ENCODE results near the gene SPHK2.

DNA sequence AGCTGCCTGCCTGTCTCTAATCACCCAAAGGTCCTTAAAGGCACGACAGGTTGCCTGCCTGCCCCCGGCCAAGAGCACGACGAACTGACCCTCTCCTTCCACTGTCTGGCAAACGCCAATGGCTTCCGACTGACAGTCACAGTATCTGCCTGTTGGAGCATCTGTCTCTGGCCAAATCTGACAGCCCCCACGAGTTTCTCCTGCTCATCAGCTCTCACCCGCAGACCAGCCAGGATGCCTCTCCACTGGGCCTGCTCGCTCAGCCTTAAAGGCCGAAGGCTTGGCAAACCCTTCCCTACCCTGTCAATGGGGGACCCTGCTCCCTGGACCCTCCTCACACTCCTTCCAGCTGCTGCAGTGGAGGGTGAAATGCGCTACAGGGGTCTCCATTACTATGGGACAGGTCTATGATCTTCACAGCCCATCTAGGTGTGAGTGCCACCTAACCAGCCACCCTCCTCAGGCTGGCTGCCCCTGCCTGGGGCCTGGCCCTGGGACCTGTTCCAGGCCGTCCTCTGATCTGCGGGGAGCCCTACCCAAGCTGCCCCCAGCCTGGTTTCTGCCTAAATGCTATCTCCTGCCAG is 5.4 kb upstream of the SPHK2 start:
- TF ChIP-seq CTCF (IDR thresholded peaks at IDR 0.05) (no peak), POLR2A (IDR thresholded peaks at IDR 0.05) (no peak)
